Astrocyte of the spinal cord (primary cell): Measurements from ENCODE around the gene PPP6C.

Experiments used
- DNase-seq: peaks from one replicate; pipeline ENCODE4 v3.0.0; 2011; ENCODE audit warnings: low read depth, low spot score
- H3K4me3 ChIP-seq: 2 replicates; pipeline ENCODE4 v1.5.1; 2011; ENCODE audit warnings: low read depth, mild to moderate bottlenecking, low read length, moderate library complexity
- CTCF ChIP-seq: IDR thresholded peaks from 2 replicates; pipeline ENCODE4 v1.5.1; 2012; ENCODE audit warnings: low read depth, mild to moderate bottlenecking, low read length, inconsistent platforms
- in situ Hi-C: cut with HindIII; loops from 2 replicates; pipeline ENCODE4 v1.10.0; 2017; ENCODE audit warnings: low sequenced_read_pairs

PPP6C gene

GRCh38 chr9:125137200-125137599 is 52.4 kb downstream of the PPP6C start:
- DNase-seq: peak; percentile 79
- no peak overlapping the region for H3K4me3 ChIP-seq
- in situ Hi-C loops: no loop called here
- TF ChIP-seq CTCF: no peak

- no peak overlapping the region for H3K4me3 ChIP-seq
- TF ChIP-seq CTCF: no peak
- no peak for DNase-seq
- in situ Hi-C loops: no loop called here
Observed at GRCh38 chr9:125134976-125135375, 54.6 kb downstream of the PPP6C start.

GRCh38 chr9:125133403-125134329 is 55.9 kb downstream of the PPP6C start:
- no peak for DNase-seq
- H3K4me3 ChIP-seq: no peak overlapping the region
- no peak for TF ChIP-seq CTCF
- in situ Hi-C loops: no loop called here

GRCh38 chr9:125131778-125132177 is 57.8 kb downstream of the PPP6C start:
- DNase-seq: no peak
- H3K4me3 ChIP-seq: no peak overlapping the region
- TF ChIP-seq CTCF: no peak
- in situ Hi-C loops: no loop called here

- no peak for TF ChIP-seq CTCF
- DNase-seq: peak; percentile 99
- in situ Hi-C loops: no loop called here
- no peak overlapping the region for H3K4me3 ChIP-seq
Observed at GRCh38 chr9:125126019-125126746, 63.4 kb downstream of the PPP6C start.

- in situ Hi-C loops: no loop called here
- DNase-seq: peak; percentile 17
- H3K4me3 ChIP-seq: no peak overlapping the region
Observed at GRCh38 chr9:125125523-125125922, 64.1 kb downstream of the PPP6C start.

More at GRCh38 chr9:125125523-125125922, 64.1 kb downstream of the PPP6C start:
- TF ChIP-seq CTCF: no peak
